GM18861 (cell line): ENCODE results near the gene GAS7.

Experiments used
- ATAC-seq: cut with Tn5 transposase; IDR thresholded peaks from one replicate; pipeline ENCODE4 v1.9.1; 2021; ENCODE audit not compliant: unreplicated experiment

Gene GAS7

GRCh38 chr17:10200645-10201044 lies 2.2 kb upstream of the GAS7 start:
- no peak for ATAC-seq

- no peak for ATAC-seq
These were observed 1.6 kb upstream of the GAS7 start for GRCh38 chr17:10200016-10200415.

GRCh38 chr17:10197721-10198508 lies 491 bp downstream of the GAS7 start:
- ATAC-seq: no peak

GRCh38 chr17:10197362-10197720 lies 1.1 kb downstream of the GAS7 start:
- ATAC-seq: no peak

GRCh38 chr17:10196941-10197340 lies 1.5 kb downstream of the GAS7 start:
- ATAC-seq: no peak

GRCh38 chr17:10196384-10196895 lies 2.0 kb downstream of the GAS7 start:
- ATAC-seq: no peak

- ATAC-seq: no peak
These were observed 3.2 kb downstream of the GAS7 start for GRCh38 chr17:10195090-10195805.

- no peak for ATAC-seq
These were observed 4.8 kb downstream of the GAS7 start for GRCh38 chr17:10193632-10194031.

GRCh38 chr17:10192972-10193371 lies 5.4 kb downstream of the GAS7 start:
- ATAC-seq: no peak

- no peak for ATAC-seq
These were observed 5.9 kb downstream of the GAS7 start for GRCh38 chr17:10192461-10192860.

GRCh38 chr17:10187456-10187855 lies 10.9 kb downstream of the GAS7 start:
- ATAC-seq: no peak

GRCh38 chr17:10186771-10187410 lies 11.5 kb downstream of the GAS7 start:
- ATAC-seq: no peak

- ATAC-seq: no peak
These were observed 14.2 kb downstream of the GAS7 start for GRCh38 chr17:10183931-10184930.

GRCh38 chr17:10182785-10183184 lies 15.6 kb downstream of the GAS7 start:
- no peak for ATAC-seq

GRCh38 chr17:10178506-10178991 lies 19.9 kb downstream of the GAS7 start:
- ATAC-seq: no peak

- no peak for ATAC-seq
These were observed 20.4 kb downstream of the GAS7 start for GRCh38 chr17:10177913-10178505.

GRCh38 chr17:10177131-10177912 lies 21.1 kb downstream of the GAS7 start:
- no peak for ATAC-seq

- no peak for ATAC-seq
These were observed 24.5 kb downstream of the GAS7 start for GRCh38 chr17:10173913-10174312.

- no peak for ATAC-seq
These were observed 25.6 kb downstream of the GAS7 start for GRCh38 chr17:10172778-10173177.
